NCI-H748 (cell line): ENCODE measurements around the gene CDC14A.
"Not testable (repeated sequence)": the region's sequence is repeated elsewhere in the genome, so short reads cannot be mapped to it uniquely, and the experiment has no call there.

ENCODE experiments used
- DNase-seq: peaks from one replicate; lab custom pipeline; 2025; ENCODE audit not compliant: unreplicated experiment; lab: John Stamatoyannopoulos, UW

Gene CDC14A

GRCh38 chr1:100397681-100398080 is 45.4 kb downstream of the CDC14A start:
- no peak for DNase-seq

GRCh38 chr1:100398648-100399047 is 46.3 kb downstream of the CDC14A start:
- no peak for DNase-seq

- DNase-seq = peak; percentile 37
These were observed 48.1 kb downstream of the CDC14A start for GRCh38 chr1:100400404-100400803.

GRCh38 chr1:100404821-100405220 is 52.5 kb downstream of the CDC14A start:
- no peak for DNase-seq

GRCh38 chr1:100405902-100406301 is 53.6 kb downstream of the CDC14A start:
- DNase-seq = not testable (repeated sequence)

GRCh38 chr1:100407390-100407789 is 55.1 kb downstream of the CDC14A start:
- DNase-seq = not testable (repeated sequence)

- DNase-seq = no peak
These were observed 58.7 kb downstream of the CDC14A start for GRCh38 chr1:100411019-100411418.

GRCh38 chr1:100411574-100411973 is 59.3 kb downstream of the CDC14A start:
- DNase-seq = no peak

- DNase-seq = no peak
These were observed 60.7 kb downstream of the CDC14A start for GRCh38 chr1:100413035-100413434.

- DNase-seq = peak; percentile 77
These were observed 62.6 kb downstream of the CDC14A start for GRCh38 chr1:100414693-100415497.

GRCh38 chr1:100415498-100415778 is 63.1 kb downstream of the CDC14A start:
- peak; percentile 37 for DNase-seq

GRCh38 chr1:100419072-100419471 is 66.8 kb downstream of the CDC14A start:
- DNase-seq = no peak

- peak; percentile 37 for DNase-seq
These were observed 69.8 kb downstream of the CDC14A start for GRCh38 chr1:100422065-100422464.

- DNase-seq = no peak
These were observed 71.6 kb downstream of the CDC14A start for GRCh38 chr1:100423832-100424337.

GRCh38 chr1:100428160-100428559 is 75.9 kb downstream of the CDC14A start:
- DNase-seq = peak; percentile 31

- peak; percentile 68 for DNase-seq
These were observed 78.0 kb downstream of the CDC14A start for GRCh38 chr1:100430325-100430756.

GRCh38 chr1:100431954-100432353 is 79.6 kb downstream of the CDC14A start:
- DNase-seq = no peak

GRCh38 chr1:100433563-100433962 is 81.3 kb downstream of the CDC14A start:
- DNase-seq = no peak

- no peak for DNase-seq
These were observed 82.5 kb downstream of the CDC14A start for GRCh38 chr1:100434831-100435230.

- DNase-seq = no peak
These were observed 86.1 kb downstream of the CDC14A start for GRCh38 chr1:100438375-100438774.

GRCh38 chr1:100438789-100439188 is 86.5 kb downstream of the CDC14A start:
- DNase-seq = no peak

- no peak for DNase-seq
These were observed 87.9 kb downstream of the CDC14A start for GRCh38 chr1:100440075-100440809.
